Stomach (tissue), 9 donors: ENCODE data around the gene TMEM205. TPM values are rescaled to one million over a fixed set of nuclear protein-coding genes. Genes with fewer than 3 reads are reported as not detected.
A peak's percentile ranks its signal among the peaks of the same experiment; 100 is the strongest.

Source experiments
- DNase-seq, 2 donors: peaks; one replicate each; pipeline versions ENCODE4 v3.0.0 to v3.0.0-alpha.2; 2013 to 2019
- H3K27ac ChIP-seq, 5 donors: fragments of 200-600 bp in 4 of 5; sonication (generic) in 4 of 5; one replicate each; pipeline ENCODE4 v1.5.1; 2013 to 2019; ENCODE audit warnings: mild to moderate bottlenecking in 1 of 5, moderate library complexity in 1 of 5
- H3K27me3 ChIP-seq, 3 donors: fragments of 200-600 bp; sonication (generic); one replicate each; pipeline ENCODE4 v1.5.1; 2017 to 2019; ENCODE audit warnings: mixed run types in 1 of 3
- H3K36me3 ChIP-seq, 4 donors: fragments of 200-600 bp; sonication (generic); 1 replicate in 3 of 4; 2 replicates in 1 of 4; pipeline ENCODE4 v1.5.1; 2016 to 2019
- H3K4me1 ChIP-seq, 4 donors: fragments of 200-600 bp; sonication (generic); one replicate each; pipeline ENCODE4 v1.5.1; 2016 to 2019
- H3K4me3 ChIP-seq, 4 donors: fragments of 200-600 bp; sonication (generic) in 3 of 4; one replicate each; pipeline ENCODE4 v1.5.1; 2016 to 2019; ENCODE audit warnings: mild to moderate bottlenecking in 1 of 4
- H3K9me3 ChIP-seq, 4 donors: fragments of 200-600 bp; sonication (generic); one replicate each; pipeline ENCODE4 v1.5.1; 2016 to 2019
- CTCF ChIP-seq, 7 experiments: fragments of 450-650 bp in 4 of 7; fragments of 200-600 bp in 3 of 7; sonication (generic) in 3 of 7; IDR thresholded peaks; one replicate each; pipeline ENCODE4 v1.5.1; 2016 to 2019; ENCODE audit warnings: antibody characterized with exemption in 7 of 7, control low read depth in 2 of 7, mild to moderate bottlenecking in 1 of 7
- EP300 ChIP-seq: sonication (generic); formaldehyde crosslinking; IDR thresholded peaks from one replicate; pipeline ENCODE4 v1.6.1; 2017; ENCODE audit warnings: antibody characterized with exemption
- POLR2A ChIP-seq, 4 donors: fragments of 450-650 bp; IDR thresholded peaks; one replicate each; pipeline ENCODE4 v1.6.1; 2016; ENCODE audit warnings: antibody characterized with exemption in 4 of 4, control low read depth in 2 of 4, mild to moderate bottlenecking in 1 of 4, moderate library complexity in 1 of 4
- POLR2AphosphoS5 ChIP-seq, 3 donors: sonication (generic); formaldehyde crosslinking; IDR thresholded peaks; one replicate each; pipeline ENCODE4 v1.6.1; 2016; ENCODE audit warnings: antibody characterized with exemption in 3 of 3
- WGBS, 5 donors: extraction: QIAGEN DNeasy Blood & Tissue Kit in 3 of 5; methylation state at CpG; one replicate each; pipeline versions ENCODE4 v1.1.5 to v1.1.7; 2013 to 2018; 5-methylcytosine and 5-hydroxymethylcytosine counted together
- intact Hi-C: fragments of 100-400 bp; cut with DNase I; formaldehyde crosslinking; loops from one replicate; pipeline ENCODE4 v1.15.1; 2023; ENCODE audit warnings: low total_unique reads
- polyA plus RNA-seq, 3 donors: library from polyadenylated mRNA; stranded (reverse); fragments of 200-250 nt; gene quantifications; one replicate each; pipeline ENCODE4 v1.2.3, GENCODE V29; 2013
- total RNA-seq, 5 donors: library from RNA; depleted of rRNA; stranded (reverse); fragments of >200 nt; gene quantifications; one replicate each; pipeline versions ENCODE4 v1.1.0 to v1.2.3, GENCODE V29; 2014 to 2016
- donor health status: healthy with polysubstance abuse.
- donor health status: Bipolar disorder and iron deficiency.
- donor health status: healthy.

Gene TMEM205
- total and polyA plus RNA-seq, 8 donors = 5.8 to 169 (median 66.5) TPM

DNA sequence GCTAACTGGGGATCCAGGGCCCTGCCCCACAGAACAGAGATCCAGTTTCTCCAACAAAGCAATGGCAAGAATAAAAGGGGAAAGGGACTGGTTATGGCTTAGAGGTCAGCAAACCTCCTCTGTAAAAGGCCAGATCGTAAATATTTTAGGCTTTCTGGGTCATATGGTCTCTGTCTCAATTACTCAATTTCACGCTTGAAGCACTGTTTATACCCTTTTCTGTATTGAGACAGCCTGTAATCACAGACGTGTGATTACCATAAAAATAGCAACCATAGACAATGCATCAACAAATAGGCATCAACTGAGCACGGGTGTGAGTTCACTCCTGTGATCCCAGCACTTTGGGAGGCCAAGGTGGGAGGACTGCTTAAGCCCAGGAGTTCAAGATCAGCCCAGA is 15.9 kb downstream of the TMEM205 start:
- no peak overlapping the region for H3K4me3 ChIP-seq
- no peak overlapping the region for H3K27ac ChIP-seq
- no peaks in the 10 kb centered on the region for H3K9me3 ChIP-seq
- H3K27me3 ChIP-seq = no peaks in the 10 kb centered on the region
- TF ChIP-seq POLR2AphosphoS5 (IDR thresholded peaks at IDR 0.05) = no peak
- no peak for TF ChIP-seq EP300
- no peak for TF ChIP-seq CTCF (IDR thresholded peaks at IDR 0.05)
- TF ChIP-seq POLR2A (IDR thresholded peaks at IDR 0.05) = no peak
- no peak for DNase-seq
- intact Hi-C loops = no loop called here
- 63 to 88% (median 83%) methylated on average over 4 of the region's 4 CpGs for WGBS, 5 donors
- peaks cover 51 to 100% (median 100%) of the 10 kb centered on the region in 4 donors for H3K36me3 ChIP-seq
- H3K4me1 ChIP-seq = peaks cover 0 to 16% (median 2%) of the 10 kb centered on the region in 4 donors

- Histone ChIP-seq H3K4me1 (peaks cover 22 to 54% (median 31%) of the 10 kb centered on the region in 4 donors), H3K36me3 (peaks cover 30 to 59% (median 57%) of the 10 kb centered on the region in 4 donors), H3K4me3 (no peak overlapping the region), H3K27ac (peak overlapping the region in 3 of 5 donors; percentile 85 to 90 (median 88)), H3K9me3 (no peaks in the 10 kb centered on the region), H3K27me3 (no peaks in the 10 kb centered on the region)
- TF ChIP-seq POLR2A (IDR thresholded peaks at IDR 0.05) (no peak), POLR2AphosphoS5 (IDR thresholded peaks at IDR 0.05) (no peak), CTCF (IDR thresholded peaks at IDR 0.05) (no peak), EP300 (no peak)
- intact Hi-C loops = no loop called here
- no peak for DNase-seq
- 87 to 97% (median 93%) methylated on average over 7 of the region's 7 CpGs for WGBS, 5 donors
Measured at GRCh38 chr19:11325544-11325943, 20.5 kb downstream of the TMEM205 start.

GRCh38 chr19:11324748-11325389 is 21.2 kb downstream of the TMEM205 start:
- H3K27ac ChIP-seq = peak overlapping the region; percentile 22 to 90 (median 85)
- H3K27me3 ChIP-seq = no peaks in the 10 kb centered on the region
- peak in 1 of 2 donors; percentile 18 for DNase-seq
- H3K36me3 ChIP-seq = peaks cover 23 to 52% (median 50%) of the 10 kb centered on the region in 4 donors
- intact Hi-C loops = no loop called here
- 57 to 64% (median 63%) methylated on average over 14 to 17 of the region's 17 CpGs for WGBS, 5 donors
- peaks cover 22 to 54% (median 31%) of the 10 kb centered on the region in 4 donors for H3K4me1 ChIP-seq
- TF ChIP-seq POLR2A (IDR thresholded peaks at IDR 0.05) (no peak), POLR2AphosphoS5 (IDR thresholded peaks at IDR 0.05) (no peak), CTCF (IDR thresholded peaks at IDR 0.05) (no peak), EP300 (no peak)
- H3K9me3 ChIP-seq = no peaks in the 10 kb centered on the region
- H3K4me3 ChIP-seq = no peak overlapping the region

GRCh38 chr19:11324079-11324661 is 21.9 kb downstream of the TMEM205 start:
- intact Hi-C loops = no loop called here
- H3K27ac ChIP-seq = peak overlapping the region; percentile 73 to 90 (median 85)
- peak overlapping the region in 1 of 4 donors; percentile 11 for H3K4me3 ChIP-seq

More at GRCh38 chr19:11324079-11324661, 21.9 kb downstream of the TMEM205 start:
- peak; percentile 85 to 88 for DNase-seq
- Histone ChIP-seq H3K27me3 (no peaks in the 10 kb centered on the region), H3K9me3 (no peaks in the 10 kb centered on the region), H3K36me3 (peaks cover 19 to 45% (median 43%) of the 10 kb centered on the region in 4 donors), H3K4me1 (peaks cover 22 to 61% (median 36%) of the 10 kb centered on the region in 4 donors)
- WGBS, 5 donors = 5 to 13% (median 10%) methylated on average over 10 of the region's 10 CpGs
- TF ChIP-seq EP300 (no peak), POLR2A (IDR thresholded peaks at IDR 0.05) (no peak), POLR2AphosphoS5 (IDR thresholded peaks at IDR 0.05) (peak; percentile 44 to 78 (median 67)), CTCF (IDR thresholded peaks at IDR 0.05) (peak in 1 of 7 experiments; percentile 13)
